MCF 10A (cell line): Measurements from ENCODE around the gene C12orf42. TPM values are rescaled to one million over a fixed set of nuclear protein-coding genes. Genes with fewer than 3 reads are reported as not detected.
"Not testable (repeated sequence)": the region's sequence is repeated elsewhere in the genome, so short reads cannot be mapped to it uniquely, and the experiment has no call there.

ENCODE experiments used
- BruUV-seq: library from RNA; stranded (reverse); fragments of 400-500 nt; replicated peaks from 2 replicates; lab custom pipeline; 2021; lab: Mats Ljungman, UMichigan
- CTCF ChIA-PET: fragments of 300-600 bp; sonication (Branson Sonifier 250); formaldehyde crosslinking; extraction: SDS; loops from one replicate; lab custom pipeline; 2021; ENCODE audit warnings: antibody characterized with exemption, inconsistent platforms; lab: Yijun Ruan, JAX
- POLR2A ChIA-PET: fragments of 300-600, 350-650 bp; sonication (Branson Sonifier 250); formaldehyde crosslinking; extraction: SDS; loops from one replicate; lab custom pipeline; 2020; ENCODE audit warnings: antibody characterized with exemption, inconsistent platforms; lab: Yijun Ruan, JAX
- DNase-seq: peaks from one replicate; pipeline ENCODE4 v3.0.0-alpha.2; 2018; ENCODE audit not compliant: unreplicated experiment
- H3K27ac Mint-ChIP-seq: one replicate; pipeline ENCODE4 v1.8.0; 2022; ENCODE audit warnings: mild to moderate bottlenecking, low read depth, mixed read lengths; ENCODE audit not compliant: unreplicated experiment
- H3K27me3 Mint-ChIP-seq: one replicate; pipeline ENCODE4 v1.8.0; 2022; ENCODE audit warnings: mixed read lengths; ENCODE audit not compliant: insufficient read depth, unreplicated experiment
- H3K36me3 Mint-ChIP-seq: one replicate; pipeline ENCODE4 v1.8.0; 2022; ENCODE audit warnings: mild to moderate bottlenecking, moderate library complexity, mixed read lengths; ENCODE audit not compliant: insufficient read depth, unreplicated experiment
- H3K4me1 Mint-ChIP-seq: one replicate; pipeline ENCODE4 v1.8.0; 2022; ENCODE audit warnings: mixed read lengths; ENCODE audit not compliant: insufficient read depth, unreplicated experiment
- H3K4me3 Mint-ChIP-seq: one replicate; pipeline ENCODE4 v1.8.0; 2022; ENCODE audit warnings: mild to moderate bottlenecking, moderate library complexity, mixed read lengths; ENCODE audit not compliant: unreplicated experiment
- H3K9me3 Mint-ChIP-seq: one replicate; pipeline ENCODE4 v1.8.0; 2022; ENCODE audit warnings: mixed read lengths; ENCODE audit not compliant: unreplicated experiment
- CTCF ChIP-seq: fragments of 200-600 bp; IDR thresholded peaks from one replicate; pipeline ENCODE4 v1.8.0; 2022; ENCODE audit warnings: antibody characterized with exemption, mild to moderate bottlenecking; ENCODE audit not compliant: unreplicated experiment
- intact Hi-C: fragments of 100-400 bp; cut with micrococcal nuclease; formaldehyde crosslinking; loops from 2 replicates; pipeline ENCODE4 v1.14.1; 2022
- total RNA-seq: library from RNA; stranded (reverse); gene quantifications from 2 replicates; pipeline ENCODE4 v1.2.3, GENCODE V29; 2022

Gene C12orf42
- total RNA-seq, 1 experiment from 2014 or later: not detected

GRCh38 chr12:103441437-103442181 lies 54.2 kb downstream of the C12orf42 start:
- Mint-ChIP-seq H3K27ac (no peak overlapping the region), H3K36me3 (no peaks in the 10 kb centered on the region), H3K27me3 (peaks cover 23% of the 10 kb centered on the region), H3K4me1 (no peaks in the 10 kb centered on the region), H3K4me3 (no peak overlapping the region), H3K9me3 (no peaks in the 10 kb centered on the region)
- POLR2A ChIA-PET: no interaction called here
- no peak for TF ChIP-seq CTCF
- no peak for DNase-seq
- intact Hi-C loops: no loop called here
- no TSS peak for BruUV-seq
- CTCF ChIA-PET: no interaction called here

- H3K36me3 Mint-ChIP-seq, H3K27me3 Mint-ChIP-seq, DNase-seq, POLR2A ChIA-PET, H3K27ac Mint-ChIP-seq, H3K9me3 Mint-ChIP-seq, BruUV-seq, H3K4me3 Mint-ChIP-seq, H3K4me1 Mint-ChIP-seq, CTCF ChIA-PET, intact Hi-C loops: not testable (repeated sequence)
Measured at GRCh38 chr12:103434165-103435105, 61.3 kb downstream of the C12orf42 start.

DNA sequence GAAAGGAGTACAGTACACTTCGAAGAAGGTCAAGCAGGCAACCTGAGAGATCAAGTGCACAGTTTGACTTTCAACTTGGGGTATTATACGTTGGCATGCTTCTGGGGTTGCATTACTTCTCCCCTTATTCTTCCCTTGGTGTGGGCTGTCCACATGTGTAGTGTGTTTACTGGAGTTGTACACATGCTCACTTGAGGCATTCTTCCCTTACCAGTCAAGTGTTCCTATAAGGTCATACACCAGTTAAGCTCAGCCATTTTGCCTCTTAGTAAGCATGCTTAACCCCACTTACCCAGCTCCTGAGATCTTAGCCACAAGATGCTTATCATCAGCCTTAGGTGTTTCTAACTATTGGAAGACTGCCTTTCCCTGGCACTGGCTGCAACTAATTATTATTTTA lies 63.8 kb downstream of the C12orf42 start:
- Mint-ChIP-seq H3K9me3 (peaks cover 11% of the 10 kb centered on the region), H3K36me3 (no peaks in the 10 kb centered on the region), H3K27ac (peak overlapping the region; percentile 37), H3K4me3 (no peak overlapping the region), H3K27me3 (peaks cover 6% of the 10 kb centered on the region), H3K4me1 (no peaks in the 10 kb centered on the region)
- no peak for TF ChIP-seq CTCF
- intact Hi-C loops: no loop called here
- ChIA-PET CTCF (no interaction called here), POLR2A (no interaction called here)
- no TSS peak for BruUV-seq
- no peak for DNase-seq

- H3K9me3 Mint-ChIP-seq: peaks cover 11% of the 10 kb centered on the region
- no peak overlapping the region for H3K4me3 Mint-ChIP-seq
- POLR2A ChIA-PET: no interaction called here
- no peaks in the 10 kb centered on the region for H3K4me1 Mint-ChIP-seq
- CTCF ChIA-PET: interaction anchor here (0.9 kb wide), 1 partner anchor 117 kb away, joined by 3 read pairs; no protein-coding TSS in a partner anchor
- intact Hi-C loops: no loop called here
- no peaks in the 10 kb centered on the region for H3K36me3 Mint-ChIP-seq
- BruUV-seq: no TSS peak
- peaks cover 12% of the 10 kb centered on the region for H3K27me3 Mint-ChIP-seq
- no peak overlapping the region for H3K27ac Mint-ChIP-seq
- no peak for DNase-seq
- no peak for TF ChIP-seq CTCF
Measured at GRCh38 chr12:103431387-103431786, 64.4 kb downstream of the C12orf42 start.

DNA sequence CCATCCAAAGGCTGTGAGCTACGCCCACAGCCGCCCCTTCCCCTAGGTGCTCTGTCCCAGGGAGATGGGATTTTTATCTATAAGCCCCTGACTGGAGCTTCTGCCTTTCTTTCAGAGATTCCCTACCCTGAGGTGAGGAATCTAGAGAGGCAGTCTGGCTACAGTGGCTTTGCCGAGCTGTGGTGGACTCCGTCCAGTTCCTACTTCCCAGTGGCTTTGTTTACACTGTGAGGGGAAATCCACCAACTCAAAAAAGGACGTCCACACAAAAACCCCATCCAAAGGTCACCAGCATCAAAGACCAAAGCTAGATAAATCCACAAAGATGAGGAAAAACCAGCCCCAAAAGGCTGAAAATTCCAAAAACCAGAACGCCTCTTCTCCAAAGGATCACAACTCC lies 70.1 kb downstream of the C12orf42 start:
- peaks cover 19% of the 10 kb centered on the region for H3K27me3 Mint-ChIP-seq
- DNase-seq, H3K4me3 Mint-ChIP-seq, H3K27ac Mint-ChIP-seq, POLR2A ChIA-PET, BruUV-seq, H3K4me1 Mint-ChIP-seq, H3K36me3 Mint-ChIP-seq, intact Hi-C loops, CTCF ChIA-PET: not testable (repeated sequence)
- H3K9me3 Mint-ChIP-seq: peaks cover 17% of the 10 kb centered on the region

- CTCF ChIA-PET: interaction anchor here (0.6 to 0.7 kb wide), 2 partner anchors 148 to 1009 kb away, joined by 3 read pairs; no protein-coding TSS in a partner anchor
- Mint-ChIP-seq H3K27me3 (peaks cover 19% of the 10 kb centered on the region), H3K9me3 (peaks cover 19% of the 10 kb centered on the region)
- H3K4me1 Mint-ChIP-seq, intact Hi-C loops, DNase-seq, POLR2A ChIA-PET, H3K36me3 Mint-ChIP-seq, BruUV-seq, H3K27ac Mint-ChIP-seq, H3K4me3 Mint-ChIP-seq: not testable (repeated sequence)
Measured at GRCh38 chr12:103424849-103425586, 70.8 kb downstream of the C12orf42 start.
